ENCODE measurements around the gene KLF15. TPM values are rescaled to one million over a fixed set of nuclear protein-coding genes. Genes with fewer than 3 reads are reported as not detected.

KLF15 gene
- total and polyA plus RNA-seq, 5 experiments from 2014 or later, result 1.2 to 1.6 TPM; not detected in 3

DNA sequence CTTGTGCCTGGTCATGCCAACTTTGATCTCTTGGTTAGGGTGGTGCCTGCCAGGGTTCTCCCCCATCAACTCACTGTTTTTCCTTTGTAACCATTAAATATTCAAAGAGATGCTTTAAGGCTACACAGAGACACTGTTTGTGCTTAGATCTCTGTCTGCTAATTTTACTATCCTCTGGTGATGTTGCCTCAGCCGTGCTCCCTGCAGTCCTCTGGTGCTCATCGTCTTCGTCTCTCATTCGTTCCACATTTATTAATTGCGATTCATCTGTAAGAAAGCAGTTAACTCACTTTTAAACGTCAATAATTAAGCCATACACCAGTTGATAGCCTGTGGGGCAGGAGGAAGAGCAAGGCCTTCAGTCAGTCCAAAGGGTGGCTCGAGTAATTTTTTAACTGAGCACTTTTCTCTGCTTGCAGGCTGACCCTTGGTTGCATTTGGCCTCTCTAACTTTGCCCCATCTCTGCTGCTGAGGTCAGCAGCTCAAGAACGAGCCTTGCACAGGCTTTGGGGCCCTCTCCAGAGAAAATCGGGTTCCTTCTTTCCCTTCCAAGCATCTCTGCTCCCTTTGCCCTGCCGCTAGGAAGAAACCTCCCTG is 62.9 kb downstream of the KLF15 start:
- no peak for ATAC-seq
- H3K36me3 Mint-ChIP-seq, result no peaks in the 10 kb centered on the region
- H3K4me3 Mint-ChIP-seq, result no peak overlapping the region
- POLR2A ChIA-PET, result no interaction called here
- H3K9me3 Mint-ChIP-seq, result peaks cover 0 to 2% (median 0%) of the 10 kb centered on the region in 9 donors
- no peaks in the 10 kb centered on the region for H3K4me1 Mint-ChIP-seq
- H3K27me3 Mint-ChIP-seq, result peaks cover 11 to 33% (median 24%) of the 10 kb centered on the region in 5 donors
- H3K27ac Mint-ChIP-seq, result no peak overlapping the region
- DNase-seq, result no peak

DNA sequence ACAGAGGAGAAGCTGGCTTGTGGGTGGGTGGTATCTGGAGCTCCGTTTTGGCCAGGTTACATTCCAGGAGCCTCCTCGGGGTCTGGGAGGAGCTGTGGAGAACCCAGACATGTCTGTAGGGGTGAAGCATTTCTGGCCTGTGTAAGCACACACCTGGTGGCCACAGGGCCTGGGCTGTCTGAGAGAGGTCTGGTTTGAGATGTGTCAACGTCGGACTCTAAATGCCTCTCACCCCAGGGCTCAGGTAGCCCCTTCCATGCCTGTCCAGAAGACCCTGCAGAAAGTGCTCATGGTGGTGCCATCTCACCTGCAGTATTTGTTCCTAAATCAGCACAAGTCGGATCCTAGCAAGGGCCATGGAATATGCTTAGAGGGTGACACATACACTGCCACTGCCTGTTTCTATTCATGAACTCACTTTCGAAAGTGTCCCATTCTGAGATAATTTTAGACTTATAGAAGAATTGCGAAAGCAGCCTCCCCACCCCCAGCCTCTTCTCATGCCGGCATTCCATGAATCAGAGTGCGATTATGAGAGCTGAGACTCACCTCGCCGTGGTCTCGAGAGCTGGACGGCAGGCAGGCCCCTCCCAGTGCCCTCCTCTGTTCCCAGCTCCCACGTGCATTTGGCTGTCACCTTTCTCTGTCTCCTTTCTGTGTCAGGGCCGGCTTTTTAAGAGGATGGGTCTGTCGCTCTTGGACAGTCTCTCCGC is 63.7 kb downstream of the KLF15 start:
- Mint-ChIP-seq H3K9me3 (no peaks in the 10 kb centered on the region), H3K4me3 (no peak overlapping the region), H3K4me1 (no peaks in the 10 kb centered on the region), H3K36me3 (no peaks in the 10 kb centered on the region), H3K27ac (no peak overlapping the region), H3K27me3 (peaks cover 13 to 36% (median 19%) of the 10 kb centered on the region in 5 donors)
- POLR2A ChIA-PET, result no interaction called here
- DNase-seq (no peak), ATAC-seq (no peak)

Other genes with a start within 250 kb of the KLF15 start
- gene ALDH1L1, start 176.8 kb downstream of the KLF15 start, total RNA-seq, result not detected
- not detected for gene ALDH1L1, start 176.8 kb downstream of the KLF15 start, polyA plus RNA-seq
- gene CFAP100, start 37.5 kb upstream of the KLF15 start, total RNA-seq, result not detected
- gene CFAP100, start 37.5 kb upstream of the KLF15 start, polyA plus RNA-seq, result not detected
- 10 to 100 TPM; 54.9 to 61.0 TPM for gene ZXDC, start 118.5 kb upstream of the KLF15 start, total RNA-seq
- 10 to 100 TPM; 11.4 to 27.0 (median 18.3) TPM for gene ZXDC, start 118.5 kb upstream of the KLF15 start, polyA plus RNA-seq
- gene UROC1, start 160.4 kb upstream of the KLF15 start, total RNA-seq, result under 1 TPM; 0.10 to 0.11 TPM
- gene UROC1, start 160.4 kb upstream of the KLF15 start, polyA plus RNA-seq, result under 1 TPM; 0.07 to 0.67 (median 0.21) TPM
- gene CHST13, start 166.7 kb upstream of the KLF15 start, total RNA-seq, result not detected
- gene CHST13, start 166.7 kb upstream of the KLF15 start, polyA plus RNA-seq, result under 1 TPM in 1 of 3 donors, not detected in 2; 0.14 TPM
- not detected for gene C3orf22, start 201.5 kb upstream of the KLF15 start, total RNA-seq
- gene C3orf22, start 201.5 kb upstream of the KLF15 start, polyA plus RNA-seq, result not detected